Loucy (cell line): ENCODE data around the gene CCDC9.

Experiments
- H2AFZ ChIP-seq: fragments of 200-600 bp; sonication (generic); 2 replicates; pipeline ENCODE4 v1.6.0; 2016; ENCODE audit warnings: antibody characterized with exemption, mild to moderate bottlenecking, low read length, moderate library complexity
- H3F3A ChIP-seq: fragments of 200-600 bp; 2 replicates; pipeline ENCODE4 v1.6.0; 2016; ENCODE audit warnings: antibody characterized with exemption, low read depth, mild to moderate bottlenecking
- H3K27me3 ChIP-seq: fragments of 200-600 bp; sonication (generic); 2 replicates; pipeline ENCODE4 v1.6.1; 2014; ENCODE audit warnings: low read length, mild to moderate bottlenecking; ENCODE audit not compliant: insufficient read depth, poor library complexity, severe bottlenecking
- H3K36me3 ChIP-seq: fragments of 200-600 bp; sonication (generic); 2 replicates; pipeline ENCODE4 v1.6.1; 2016; ENCODE audit warnings: low read length; ENCODE audit not compliant: insufficient read depth
- H3K4me1 ChIP-seq: fragments of 200-600 bp; sonication (generic); 2 replicates; pipeline ENCODE4 v1.5.1; 2014; ENCODE audit warnings: low read length, mild to moderate bottlenecking; ENCODE audit not compliant: insufficient read depth, poor library complexity, severe bottlenecking
- H3K4me2 ChIP-seq: fragments of 200-600 bp; sonication (generic); 2 replicates; pipeline ENCODE4 v1.6.0; 2014; ENCODE audit warnings: antibody characterized with exemption, low read length, low read depth, mild to moderate bottlenecking; ENCODE audit not compliant: poor library complexity, severe bottlenecking
- H3K4me3 ChIP-seq: fragments of 200-600 bp; sonication (generic); 2 replicates; pipeline ENCODE4 v1.5.1; 2014; ENCODE audit warnings: low read length, mild to moderate bottlenecking, mixed read lengths; ENCODE audit not compliant: poor library complexity, severe bottlenecking
- H3K79me2 ChIP-seq: fragments of 200-600 bp; sonication (generic); 2 replicates; pipeline ENCODE4 v1.6.1; 2014; ENCODE audit warnings: low read length; ENCODE audit not compliant: insufficient read depth
- H3K9ac ChIP-seq: fragments of 200-600 bp; sonication (generic); 2 replicates; pipeline ENCODE4 v1.6.0; 2014; ENCODE audit warnings: mild to moderate bottlenecking, low read depth, low read length, moderate library complexity; ENCODE audit not compliant: poor library complexity, severe bottlenecking
- H3K9me2 ChIP-seq: fragments of 200-600 bp; sonication (generic); replicated peaks from 2 replicates; pipeline ENCODE4 v1.6.1; 2016; ENCODE audit warnings: low read depth, low read length, mixed read lengths
- H3K9me3 ChIP-seq: fragments of 200-600 bp; sonication (generic); 2 replicates; pipeline ENCODE4 v1.6.1; 2014; ENCODE audit warnings: mild to moderate bottlenecking, antibody characterized with exemption, low read length, low read depth; ENCODE audit not compliant: insufficient read depth
- H4K20me1 ChIP-seq: fragments of 200-600 bp; sonication (generic); 2 replicates; pipeline ENCODE4 v1.6.0; 2014; ENCODE audit warnings: antibody characterized with exemption, low read length, mild to moderate bottlenecking; ENCODE audit not compliant: insufficient read depth, poor library complexity, severe bottlenecking
- CTCF ChIP-seq: fragments of 200-600 bp; sonication (generic); conservative IDR thresholded peaks from 2 replicates; pipeline ENCODE4 v1.5.1; 2014; ENCODE audit warnings: mild to moderate bottlenecking, antibody characterized with exemption, low read length
- EZH2phosphoT487 ChIP-seq: fragments of 200-600 bp; IDR thresholded peaks from 2 replicates; pipeline ENCODE4 v1.6.1; 2018; ENCODE audit warnings: antibody characterized with exemption, mild to moderate bottlenecking, moderate library complexity, borderline replicate concordance

CCDC9 gene

GRCh38 chr19:47229676-47230053, 26.7 kb upstream of the CCDC9 start:
- H4K20me1 ChIP-seq, result no peaks in the 10 kb centered on the region
- no peaks in the 10 kb centered on the region for H3K9me3 ChIP-seq
- no peak for TF ChIP-seq EZH2phosphoT487
- no peak for TF ChIP-seq CTCF
- no peaks in the 10 kb centered on the region for H3K36me3 ChIP-seq
- H3K9me2 ChIP-seq, result no peaks in the 10 kb centered on the region
- H3K4me2 ChIP-seq, result peak overlapping the region; percentile 97
- no peaks in the 10 kb centered on the region for H3K27me3 ChIP-seq
- H2AFZ ChIP-seq, result no peak overlapping the region
- H3K4me3 ChIP-seq, result peak overlapping the region; percentile 97
- H3K9ac ChIP-seq, result peak overlapping the region; percentile 94
- no peaks in the 10 kb centered on the region for H3F3A ChIP-seq
- 0 out of 2 replicates have a peak, but pooled peaks cover 4% of the 10 kb centered on the region for H3K79me2 ChIP-seq
- peaks cover 36% of the 10 kb centered on the region for H3K4me1 ChIP-seq

- Histone ChIP-seq H3K9me2 (no peaks in the 10 kb centered on the region), H2AFZ (no peak overlapping the region), H3K4me1 (peaks cover 36% of the 10 kb centered on the region), H3K27me3 (no peaks in the 10 kb centered on the region), H3K4me2 (peak overlapping the region; percentile 97), H3K9me3 (no peaks in the 10 kb centered on the region), H3K79me2 (0 out of 2 replicates have a peak, but pooled peaks cover 4% of the 10 kb centered on the region), H3F3A (no peaks in the 10 kb centered on the region), H3K36me3 (no peaks in the 10 kb centered on the region), H3K4me3 (peak overlapping the region; percentile 97), H4K20me1 (no peaks in the 10 kb centered on the region), H3K9ac (peak overlapping the region; percentile 94)
- TF ChIP-seq EZH2phosphoT487 (no peak), CTCF (peak; percentile 67)
Measured at GRCh38 chr19:47230054-47230920, 26.0 kb upstream of the CCDC9 start.

- Histone ChIP-seq H3K79me2 (0 out of 2 replicates have a peak, but pooled peaks cover 4% of the 10 kb centered on the region), H3K9ac (peak within 1 kb of the TSS; percentile 94), H3K9me2 (no peaks in the 10 kb centered on the region), H3K27me3 (no peaks in the 10 kb centered on the region), H3K4me1 (peaks cover 31% of the 10 kb centered on the region), H3F3A (no peaks in the 10 kb centered on the region), H3K4me2 (peak within 1 kb of the TSS; percentile 97), H4K20me1 (no peaks in the 10 kb centered on the region), H2AFZ (no peak within 1 kb of the TSS), H3K36me3 (no peaks in the 10 kb centered on the region), H3K4me3 (peak within 1 kb of the TSS; percentile 97), H3K9me3 (no peaks in the 10 kb centered on the region)
- TF ChIP-seq CTCF (no peak), EZH2phosphoT487 (no peak)
Measured at GRCh38 chr19:47230921-47231214, 25.5 kb upstream of the CCDC9 start, which contains the start of gene BBC3. Gene BBC3, minus strand, starts transcription at chr19:47231199. Its CDS starts 2,768 bp downstream, at chr19:47228431.
